SJSA1 (cell line): Measurements from ENCODE around the gene SLCO2B1. TPM values are rescaled to one million over a fixed set of nuclear protein-coding genes. Genes with fewer than 3 reads are reported as not detected.

ENCODE experiments used
- DNase-seq, 2 experiments: peaks; one replicate each; pipeline ENCODE4 v3.0.0-alpha.2; 2015 to 2020; ENCODE audit warnings: low spot score in 2 of 2, low read depth in 1 of 2
- H3K27ac ChIP-seq: fragments of 250-450 bp; sonication (Bioruptor Pico); 2 replicates; pipeline ENCODE4 v1.5.1; 2020; ENCODE audit warnings: mild to moderate bottlenecking, moderate library complexity
- H3K27me3 ChIP-seq: fragments of 250-450 bp; sonication (Bioruptor Pico); replicated peaks from 2 replicates; pipeline ENCODE4 v1.5.1; 2020; ENCODE audit warnings: mild to moderate bottlenecking, moderate library complexity
- H3K36me3 ChIP-seq: fragments of 250-450 bp; sonication (Bioruptor Pico); 2 replicates; pipeline ENCODE4 v1.5.1; 2020; ENCODE audit warnings: mild to moderate bottlenecking
- H3K4me1 ChIP-seq: fragments of 250-450 bp; sonication (Bioruptor Pico); replicated peaks from 2 replicates; pipeline ENCODE4 v1.6.1; 2021; ENCODE audit warnings: mild to moderate bottlenecking
- H3K4me3 ChIP-seq: fragments of 250-450 bp; sonication (Bioruptor Pico); 2 replicates; pipeline ENCODE4 v1.5.1; 2020; ENCODE audit warnings: mild to moderate bottlenecking
- H3K9me3 ChIP-seq: fragments of 250-450 bp; sonication (Bioruptor Pico); replicated peaks from 2 replicates; pipeline ENCODE4 v1.5.1; 2020; ENCODE audit warnings: mild to moderate bottlenecking
- total RNA-seq: library from RNA; depleted of rRNA; stranded (reverse); fragments of >200 nt; shearing (Covaris generic); gene quantifications from 2 replicates; pipeline ENCODE4 v1.2.3, GENCODE V29; 2014

The SLCO2B1 gene
- total RNA-seq, 1 experiment from 2014 or later, result 0.13 TPM

DNA sequence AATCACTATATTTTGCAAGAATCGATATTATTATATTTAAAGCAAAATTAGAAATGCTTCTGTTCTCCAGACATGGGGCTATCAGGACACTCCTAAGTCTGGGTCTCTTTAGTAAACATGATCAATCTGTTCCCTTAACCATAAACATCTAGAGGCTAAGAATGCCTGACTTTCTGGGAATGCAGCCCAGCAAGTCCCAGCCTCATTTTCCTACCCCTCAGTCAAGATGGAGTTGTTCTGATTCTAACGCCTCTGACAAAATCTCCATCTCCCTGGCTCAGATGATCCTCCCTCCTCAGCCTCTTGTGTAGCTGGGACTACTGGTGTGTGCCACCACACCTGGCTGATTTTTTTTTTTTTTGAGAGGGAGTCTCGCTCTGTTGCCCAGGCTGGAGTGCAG lies 35.0 kb downstream of the SLCO2B1 start:
- Histone ChIP-seq H3K36me3 (no peaks in the 10 kb centered on the region), H3K9me3 (no peaks in the 10 kb centered on the region), H3K4me3 (no peak overlapping the region), H3K4me1 (no peaks in the 10 kb centered on the region), H3K27me3 (no peaks in the 10 kb centered on the region), H3K27ac (no peak overlapping the region)
- DNase-seq, result no peak

DNA sequence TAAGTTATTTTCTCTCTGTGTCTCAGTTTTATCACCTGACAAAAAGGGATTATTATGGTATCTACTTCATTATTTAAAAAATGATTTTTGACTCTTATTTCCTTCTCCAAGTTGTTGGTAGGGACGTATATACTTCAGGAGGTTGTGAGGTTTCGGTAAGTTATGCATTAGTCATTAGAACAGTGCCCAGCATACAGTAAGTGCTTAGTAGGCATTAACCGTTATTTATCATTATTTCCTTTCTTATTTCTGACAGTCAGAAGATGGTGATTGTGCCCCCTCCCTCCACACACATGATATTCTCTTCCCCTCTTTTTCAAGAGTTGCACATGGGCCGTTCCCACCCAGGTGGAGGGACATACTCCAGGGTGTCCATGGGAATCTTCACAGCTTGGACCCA lies 36.1 kb downstream of the SLCO2B1 start:
- no peaks in the 10 kb centered on the region for H3K9me3 ChIP-seq
- no peak overlapping the region for H3K4me3 ChIP-seq
- no peaks in the 10 kb centered on the region for H3K27me3 ChIP-seq
- no peak overlapping the region for H3K27ac ChIP-seq
- DNase-seq, result no peak
- H3K4me1 ChIP-seq, result no peaks in the 10 kb centered on the region
- H3K36me3 ChIP-seq, result no peaks in the 10 kb centered on the region

DNA sequence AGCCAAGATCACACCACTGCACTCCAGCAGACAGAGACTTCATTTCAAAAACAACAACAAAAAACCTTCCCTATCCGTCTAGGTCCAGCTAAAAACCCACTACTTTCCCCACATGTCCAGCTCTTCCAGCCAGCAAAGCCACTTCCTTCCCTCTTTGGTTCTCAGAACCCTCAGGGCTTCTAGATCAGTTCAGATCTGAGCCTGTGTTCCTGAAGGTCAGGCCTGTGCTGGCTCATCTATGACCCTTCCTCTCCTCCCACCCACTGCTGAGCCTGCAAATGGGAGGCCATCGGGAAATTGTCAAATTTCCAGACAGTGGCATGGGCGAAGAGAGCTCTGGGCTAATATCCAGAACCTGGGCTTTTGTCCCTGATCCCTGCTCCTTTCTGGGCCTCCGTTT lies 37.8 kb downstream of the SLCO2B1 start:
- no peaks in the 10 kb centered on the region for H3K9me3 ChIP-seq
- no peaks in the 10 kb centered on the region for H3K4me1 ChIP-seq
- H3K27ac ChIP-seq, result no peak overlapping the region
- no peaks in the 10 kb centered on the region for H3K27me3 ChIP-seq
- no peak for DNase-seq
- no peaks in the 10 kb centered on the region for H3K36me3 ChIP-seq
- H3K4me3 ChIP-seq, result no peak overlapping the region

DNA sequence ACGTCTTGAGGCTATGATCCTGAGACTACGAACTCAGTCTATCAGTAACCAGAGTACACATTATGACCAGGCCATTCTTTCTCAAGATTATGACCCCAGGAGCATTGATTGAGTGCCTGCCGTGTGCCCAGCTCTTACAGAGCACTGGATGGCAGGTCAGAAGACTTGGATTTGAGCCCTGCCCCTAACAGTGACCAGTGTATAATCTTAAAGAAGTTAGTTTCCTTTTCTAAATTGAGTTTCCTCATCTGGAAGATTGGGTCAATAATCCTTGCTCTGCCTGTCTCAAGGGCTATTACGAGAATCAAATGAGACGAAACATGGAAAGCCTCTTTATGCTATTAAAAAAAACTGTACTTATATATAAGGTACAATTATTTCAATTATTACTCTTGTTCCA lies 38.2 kb downstream of the SLCO2B1 start:
- no peaks in the 10 kb centered on the region for H3K4me1 ChIP-seq

DNA sequence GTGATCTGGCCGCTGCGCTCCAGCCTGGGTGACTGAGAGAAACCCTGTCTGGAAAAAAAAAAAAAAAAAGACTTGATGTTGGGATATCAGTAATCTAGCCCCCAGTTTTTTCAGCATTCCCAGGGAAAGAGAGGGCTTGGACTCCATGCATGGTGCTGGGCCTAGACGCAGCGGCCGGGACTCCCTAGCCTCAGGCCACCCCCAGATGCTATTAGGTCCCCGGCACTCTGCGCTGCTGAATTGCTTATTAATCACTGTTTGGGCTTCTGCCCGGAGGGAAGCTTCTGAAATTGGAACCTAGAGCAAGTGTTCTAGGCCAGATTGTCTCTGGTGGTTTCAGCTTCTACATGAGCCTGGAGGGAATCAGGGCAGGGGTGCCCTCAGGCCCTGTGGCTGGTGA lies 39.0 kb downstream of the SLCO2B1 start:
- no peaks in the 10 kb centered on the region for H3K4me1 ChIP-seq
- no peak overlapping the region for H3K4me3 ChIP-seq
- DNase-seq, result no peak
- no peaks in the 10 kb centered on the region for H3K27me3 ChIP-seq
- H3K9me3 ChIP-seq, result no peaks in the 10 kb centered on the region
- H3K27ac ChIP-seq, result no peak overlapping the region
- no peaks in the 10 kb centered on the region for H3K36me3 ChIP-seq

More for the DNA sequence above, 38.2 kb downstream of the SLCO2B1 start:
- Histone ChIP-seq H3K27ac (no peak overlapping the region), H3K9me3 (no peaks in the 10 kb centered on the region), H3K4me3 (no peak overlapping the region), H3K27me3 (no peaks in the 10 kb centered on the region), H3K36me3 (no peaks in the 10 kb centered on the region)
- DNase-seq, result no peak

DNA sequence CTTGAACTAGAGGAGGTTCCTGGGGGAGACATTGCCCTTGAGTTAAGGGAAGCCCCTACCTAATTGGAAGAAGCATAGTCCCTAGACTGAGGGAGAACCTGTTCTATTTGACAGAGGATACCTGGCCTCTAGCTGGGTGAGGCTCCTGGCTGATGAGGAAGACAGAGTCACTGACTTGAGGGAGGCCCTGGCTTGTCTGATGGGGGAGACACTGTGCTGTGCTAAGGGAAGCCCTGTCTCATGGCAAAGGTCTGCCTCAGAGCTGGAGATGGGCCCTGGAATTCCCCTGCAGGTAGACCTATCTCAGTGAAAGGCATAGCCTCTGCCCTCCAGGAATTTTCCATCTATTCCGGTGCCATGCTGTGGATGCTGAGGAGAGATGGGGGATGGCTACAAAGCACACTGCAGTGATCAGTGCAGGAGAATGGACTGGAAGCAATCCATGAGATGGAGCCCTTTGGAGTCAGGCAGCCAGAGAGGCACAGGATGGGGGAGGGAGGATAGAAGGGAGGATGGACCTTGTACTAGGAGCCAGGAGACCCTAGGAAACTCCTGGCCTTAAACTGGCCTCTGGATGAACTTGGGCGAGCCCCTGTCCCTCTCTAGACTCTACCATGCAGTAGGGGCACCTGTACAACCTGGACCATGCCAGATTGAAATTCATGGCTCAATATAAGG lies 39.9 kb downstream of the SLCO2B1 start:
- no peaks in the 10 kb centered on the region for H3K9me3 ChIP-seq
- no peaks in the 10 kb centered on the region for H3K36me3 ChIP-seq
- no peak for DNase-seq
- no peaks in the 10 kb centered on the region for H3K4me1 ChIP-seq
- no peaks in the 10 kb centered on the region for H3K27me3 ChIP-seq
- no peak overlapping the region for H3K27ac ChIP-seq
- no peak overlapping the region for H3K4me3 ChIP-seq

DNA sequence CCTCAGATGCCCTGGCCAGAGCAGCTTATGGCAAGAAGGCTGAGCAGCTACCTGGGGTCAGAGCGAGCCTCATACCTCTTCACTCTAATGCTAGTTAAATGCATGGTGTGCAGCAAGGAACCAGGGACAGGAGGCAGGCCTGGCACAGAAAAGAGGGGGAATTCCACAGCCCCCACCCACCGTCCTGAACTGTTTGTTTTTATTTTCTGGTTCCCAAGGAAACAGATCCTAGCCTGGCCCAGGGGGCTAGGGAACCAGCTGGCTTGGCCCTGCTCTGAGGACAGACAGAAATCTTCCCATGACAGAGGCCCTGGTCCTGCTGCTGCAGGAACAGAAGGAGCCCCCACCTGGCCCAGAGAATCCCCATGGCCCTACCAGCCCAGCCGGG lies 40.4 kb downstream of the SLCO2B1 start:
- H3K36me3 ChIP-seq, result no peaks in the 10 kb centered on the region
- peaks cover 3% of the 10 kb centered on the region for H3K4me1 ChIP-seq
- H3K4me3 ChIP-seq, result no peak overlapping the region
- no peak overlapping the region for H3K27ac ChIP-seq
- H3K27me3 ChIP-seq, result no peaks in the 10 kb centered on the region
- no peaks in the 10 kb centered on the region for H3K9me3 ChIP-seq
- DNase-seq, result no peak

DNA sequence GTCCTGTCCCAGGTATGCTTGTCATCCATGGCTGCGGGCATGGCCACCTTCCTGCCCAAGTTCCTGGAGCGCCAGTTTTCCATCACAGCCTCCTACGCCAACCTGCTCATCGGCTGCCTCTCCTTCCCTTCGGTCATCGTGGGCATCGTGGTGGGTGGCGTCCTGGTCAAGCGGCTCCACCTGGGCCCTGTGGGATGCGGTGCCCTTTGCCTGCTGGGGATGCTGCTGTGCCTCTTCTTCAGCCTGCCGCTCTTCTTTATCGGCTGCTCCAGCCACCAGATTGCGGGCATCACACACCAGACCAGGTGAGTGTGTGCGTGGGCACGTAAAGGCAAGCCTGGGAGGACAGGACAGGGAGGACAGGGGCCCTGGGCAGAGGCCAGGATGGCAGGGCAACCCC lies 42.4 kb downstream of the SLCO2B1 start:
- no peak overlapping the region for H3K4me3 ChIP-seq
- no peaks in the 10 kb centered on the region for H3K27me3 ChIP-seq
- no peaks in the 10 kb centered on the region for H3K36me3 ChIP-seq
- DNase-seq, result no peak
- H3K9me3 ChIP-seq, result no peaks in the 10 kb centered on the region
- H3K27ac ChIP-seq, result no peak overlapping the region
- peaks cover 9% of the 10 kb centered on the region for H3K4me1 ChIP-seq

DNA sequence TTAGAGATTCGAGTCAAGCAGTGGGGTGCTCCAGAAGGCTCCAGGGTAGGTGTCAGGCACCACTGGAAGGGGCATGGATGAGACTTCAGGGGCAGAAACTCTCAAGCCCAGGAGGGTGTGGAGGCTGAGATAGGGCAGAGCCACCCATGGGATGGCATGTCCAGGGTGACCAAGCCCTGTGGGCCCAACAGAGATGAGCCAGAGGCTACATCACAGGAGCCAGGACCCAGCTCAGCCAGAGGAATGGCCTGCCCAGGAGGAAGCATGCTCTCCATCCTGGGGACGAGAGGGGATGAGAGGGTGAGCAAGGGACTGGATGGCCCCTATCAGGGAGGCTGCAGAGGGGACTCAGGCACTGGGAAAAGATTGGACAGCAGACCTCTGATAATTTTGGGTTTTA lies 42.8 kb downstream of the SLCO2B1 start:
- H3K36me3 ChIP-seq, result no peaks in the 10 kb centered on the region
- H3K4me1 ChIP-seq, result peaks cover 9% of the 10 kb centered on the region
- no peaks in the 10 kb centered on the region for H3K9me3 ChIP-seq
- no peak overlapping the region for H3K27ac ChIP-seq
- no peaks in the 10 kb centered on the region for H3K27me3 ChIP-seq
- no peak overlapping the region for H3K4me3 ChIP-seq
- DNase-seq, result no peak

DNA sequence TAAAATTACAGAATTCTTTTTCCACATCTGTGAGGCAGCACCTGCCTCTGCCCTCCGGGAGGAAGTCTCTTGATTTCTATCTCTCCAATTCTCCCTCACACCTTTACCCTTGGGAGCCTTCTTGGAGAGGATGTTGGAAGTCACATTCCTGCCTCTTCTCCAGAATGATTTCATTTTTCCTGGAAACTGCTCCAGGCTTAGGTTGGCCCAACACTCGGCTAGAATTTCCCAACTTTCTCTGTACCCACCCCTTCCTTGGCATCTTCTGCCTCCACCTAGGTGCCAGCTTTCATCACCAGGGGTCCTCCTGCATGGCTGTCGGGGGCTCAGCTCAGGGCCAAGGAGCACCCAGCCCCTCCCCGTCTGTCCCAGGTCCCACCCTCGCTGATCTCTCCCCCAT lies 43.2 kb downstream of the SLCO2B1 start:
- H3K27me3 ChIP-seq, result no peaks in the 10 kb centered on the region

DNA sequence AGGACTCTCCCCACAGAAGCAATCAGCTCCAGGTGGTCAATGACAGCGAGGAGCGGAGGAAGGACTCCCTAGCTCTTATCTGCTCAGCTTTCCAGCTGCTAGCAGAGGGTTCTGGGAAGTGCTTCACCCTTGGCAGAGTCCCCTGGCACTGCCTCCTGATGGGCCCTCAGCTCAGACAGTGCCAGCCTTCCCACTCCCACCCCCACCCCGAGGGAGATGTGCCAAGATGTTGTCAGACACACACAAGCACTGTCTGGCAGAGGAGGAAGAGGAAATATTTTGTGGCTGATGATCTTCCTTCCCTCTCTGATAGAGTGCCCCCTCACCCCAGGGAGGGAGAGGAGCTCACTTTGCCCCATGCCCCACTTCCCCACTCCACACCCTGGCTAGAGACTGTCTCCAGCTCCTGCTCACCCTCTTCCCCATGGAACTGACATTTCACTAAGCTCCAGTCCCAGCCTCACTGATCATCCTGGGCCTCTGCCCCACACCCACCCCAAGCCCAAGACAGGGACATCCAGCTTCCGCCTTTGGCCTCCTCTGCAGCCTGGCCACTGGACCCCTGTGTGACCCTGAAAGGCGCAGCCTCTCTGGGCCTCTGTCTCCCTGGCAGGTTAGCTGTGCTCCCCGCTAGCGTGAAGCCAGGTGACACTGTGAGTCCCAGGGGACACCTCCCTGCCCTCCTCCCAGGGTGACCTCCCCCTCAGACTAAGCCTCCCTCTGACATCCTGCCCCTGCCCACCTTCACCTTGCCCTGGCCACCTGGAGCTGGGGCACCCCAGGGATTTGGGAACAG lies 44.5 kb downstream of the SLCO2B1 start:
- no peak for DNase-seq
- Histone ChIP-seq H3K36me3 (no peaks in the 10 kb centered on the region), H3K4me1 (peaks cover 9% of the 10 kb centered on the region), H3K27ac (no peak overlapping the region), H3K27me3 (no peaks in the 10 kb centered on the region), H3K4me3 (no peak overlapping the region), H3K9me3 (no peaks in the 10 kb centered on the region)

More for the DNA sequence above, 43.2 kb downstream of the SLCO2B1 start:
- peaks cover 9% of the 10 kb centered on the region for H3K4me1 ChIP-seq
- no peaks in the 10 kb centered on the region for H3K9me3 ChIP-seq
- no peak overlapping the region for H3K4me3 ChIP-seq
- no peaks in the 10 kb centered on the region for H3K36me3 ChIP-seq
- H3K27ac ChIP-seq, result no peak overlapping the region
- no peak for DNase-seq

DNA sequence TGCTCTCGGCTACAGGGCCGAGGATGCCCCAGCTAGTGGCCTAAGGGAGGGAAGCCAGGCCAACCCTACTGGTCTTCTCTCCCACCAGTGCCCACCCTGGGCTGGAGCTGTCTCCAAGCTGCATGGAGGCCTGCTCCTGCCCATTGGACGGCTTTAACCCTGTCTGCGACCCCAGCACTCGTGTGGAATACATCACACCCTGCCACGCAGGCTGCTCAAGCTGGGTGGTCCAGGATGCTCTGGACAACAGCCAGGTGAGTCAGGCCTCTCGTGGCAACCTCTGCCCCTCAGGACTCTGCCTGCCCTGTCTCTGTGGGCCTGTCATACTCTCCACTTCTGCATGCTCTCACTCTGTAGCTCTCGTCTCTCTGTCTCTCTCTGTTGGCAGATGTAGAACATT lies 45.5 kb downstream of the SLCO2B1 start:
- H3K4me1 ChIP-seq, result peaks cover 9% of the 10 kb centered on the region
- H3K4me3 ChIP-seq, result no peak overlapping the region
- DNase-seq, result peak; percentile 19 to 63
- no peaks in the 10 kb centered on the region for H3K27me3 ChIP-seq
- H3K27ac ChIP-seq, result no peak overlapping the region
- H3K36me3 ChIP-seq, result no peaks in the 10 kb centered on the region
- no peaks in the 10 kb centered on the region for H3K9me3 ChIP-seq

DNA sequence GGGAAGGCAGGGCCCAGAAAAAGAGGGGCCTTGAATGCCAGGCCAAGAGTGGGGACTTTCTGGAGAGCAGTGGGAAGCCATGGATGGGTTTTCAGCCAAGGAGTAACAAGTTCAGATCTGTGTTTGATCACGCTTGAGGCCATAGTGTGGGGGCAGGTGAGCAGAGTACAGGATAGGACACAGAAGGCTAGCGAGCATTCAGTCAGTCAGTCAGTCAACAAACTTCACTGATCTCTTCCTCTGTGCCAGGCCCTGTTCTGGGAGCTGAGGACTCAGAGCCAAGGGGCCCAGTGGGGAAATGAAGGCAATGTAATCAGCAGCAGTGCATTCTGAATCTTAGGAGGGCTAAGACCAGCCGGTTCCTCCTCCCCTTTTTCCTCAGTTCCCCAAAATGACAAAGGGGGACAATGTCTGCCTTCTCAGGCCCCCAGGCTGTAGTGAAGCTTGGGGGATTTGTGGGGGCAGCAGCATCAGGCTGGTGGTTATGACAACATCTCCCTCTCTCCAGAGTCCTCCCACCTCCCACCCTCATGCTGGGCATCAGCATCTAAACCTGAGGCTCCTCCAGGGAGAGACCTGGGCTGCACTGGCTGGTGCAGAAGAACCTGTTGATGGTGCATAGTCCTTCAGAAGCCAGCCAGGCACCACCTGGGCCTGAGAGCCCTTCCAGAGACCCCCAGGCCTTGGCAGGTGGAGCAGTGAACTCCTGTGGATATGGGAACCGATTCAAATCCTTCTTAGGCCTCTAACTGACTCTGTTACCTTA lies 46.8 kb downstream of the SLCO2B1 start:
- H3K36me3 ChIP-seq, result no peaks in the 10 kb centered on the region
- no peak overlapping the region for H3K4me3 ChIP-seq
- H3K27me3 ChIP-seq, result no peaks in the 10 kb centered on the region
- no peak for DNase-seq
- H3K27ac ChIP-seq, result no peak overlapping the region
- H3K4me1 ChIP-seq, result peaks cover 9% of the 10 kb centered on the region
- no peaks in the 10 kb centered on the region for H3K9me3 ChIP-seq
